ENCODE measurements around the gene BICC1.

The BICC1 gene

DNA sequence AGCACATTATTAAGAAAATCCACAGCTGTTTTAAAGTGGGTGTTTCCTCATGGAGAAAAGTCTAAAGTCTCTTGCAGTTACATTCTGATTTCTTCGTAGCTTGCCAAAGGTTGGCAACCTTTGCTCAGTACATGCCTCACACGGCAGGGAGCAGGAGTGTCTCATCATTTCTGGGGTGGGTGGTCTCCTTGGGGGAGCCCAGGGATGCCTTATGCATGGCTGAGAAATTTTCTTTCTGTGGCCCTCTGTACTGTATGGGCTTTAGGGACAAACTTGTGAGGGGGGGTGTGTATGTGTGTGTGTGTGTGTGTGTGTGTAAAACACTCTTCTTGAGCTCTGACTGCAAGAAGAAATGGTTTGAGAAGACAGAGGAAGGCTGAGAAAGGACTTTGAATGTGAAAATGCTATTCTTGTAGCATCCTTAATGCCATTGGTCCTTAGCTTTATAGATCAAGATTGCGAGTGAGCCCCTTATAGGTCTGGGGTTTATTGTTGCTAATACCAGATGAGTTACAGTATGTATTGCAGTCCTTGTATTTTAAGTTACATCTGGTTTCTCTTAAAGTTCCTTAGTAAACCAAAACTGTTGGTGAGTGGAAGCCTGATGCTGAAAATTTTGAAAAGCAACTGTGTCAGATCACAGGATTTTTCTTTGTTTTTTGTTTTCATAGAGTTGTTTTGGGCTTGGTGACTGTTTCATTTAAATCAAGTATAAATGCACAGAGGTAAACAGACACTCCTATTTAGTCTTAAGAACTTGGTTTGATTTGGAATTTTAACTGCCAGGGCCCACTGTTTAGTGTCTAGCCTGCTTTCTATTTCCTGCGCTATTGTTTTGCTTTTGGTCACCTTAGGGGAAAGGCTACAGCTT is 242.0 kb downstream of the BICC1 start:
- no peak for DNase-seq

- no peak for DNase-seq
These were observed 242.6 kb downstream of the BICC1 start for GRCh38 chr10:58755340-58755610.

GRCh38 chr10:58755677-58756076 is 243.0 kb downstream of the BICC1 start:
- no peak for DNase-seq

- no peak for DNase-seq
These were observed 243.6 kb downstream of the BICC1 start for GRCh38 chr10:58756130-58756719.

- DNase-seq: no peak
These were observed 244.8 kb downstream of the BICC1 start for GRCh38 chr10:58757352-58758065.

DNA sequence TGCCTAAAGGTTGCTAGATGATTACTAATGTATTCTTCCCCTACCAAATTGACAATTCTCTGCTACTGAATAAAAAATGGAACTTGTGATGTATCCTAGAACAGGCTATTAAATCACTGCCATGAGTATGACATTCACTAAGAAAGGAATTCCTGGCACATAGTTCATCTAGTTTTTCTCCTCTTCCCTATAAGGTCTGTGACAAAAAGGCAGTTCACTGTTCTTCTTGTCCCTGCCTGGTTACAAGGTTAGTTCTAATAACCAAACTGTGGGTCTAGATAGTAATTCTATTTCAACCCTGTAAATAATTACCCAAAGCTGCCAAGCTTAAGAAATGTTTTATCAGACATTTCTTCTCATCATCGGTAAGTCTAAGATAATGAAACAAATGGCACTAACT is 245.6 kb downstream of the BICC1 start:
- DNase-seq: no peak

DNA sequence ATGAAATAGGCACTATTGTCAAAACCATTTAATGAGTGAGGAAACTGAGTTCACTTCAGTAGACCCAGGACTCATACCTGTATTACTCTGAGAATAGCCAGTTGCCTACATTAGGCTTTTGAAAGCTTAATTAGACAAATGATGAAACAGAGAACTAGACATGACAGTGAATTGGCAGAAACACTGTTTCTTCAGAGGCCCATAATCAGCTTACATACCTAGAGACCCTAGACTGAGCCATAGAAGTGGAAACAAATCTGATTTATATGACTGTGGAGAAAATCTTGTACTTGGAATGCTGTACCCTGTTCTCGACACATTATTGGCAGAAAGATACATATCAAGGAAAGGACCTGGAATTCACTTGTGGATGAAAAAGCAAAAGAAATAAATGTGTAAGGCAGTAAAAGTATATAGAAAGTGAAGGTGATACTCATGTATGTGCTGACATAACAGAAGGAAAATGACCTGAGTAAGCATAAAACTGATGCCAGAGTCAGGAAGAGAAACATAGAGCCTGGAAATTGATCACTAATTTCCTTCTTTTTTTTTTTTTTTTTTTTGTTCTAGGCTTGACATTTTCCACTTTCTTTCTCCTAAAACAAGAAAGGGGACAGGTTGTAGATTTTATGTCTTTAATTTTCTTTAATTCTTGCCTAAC is 251.5 kb downstream of the BICC1 start:
- no peak for DNase-seq

DNA sequence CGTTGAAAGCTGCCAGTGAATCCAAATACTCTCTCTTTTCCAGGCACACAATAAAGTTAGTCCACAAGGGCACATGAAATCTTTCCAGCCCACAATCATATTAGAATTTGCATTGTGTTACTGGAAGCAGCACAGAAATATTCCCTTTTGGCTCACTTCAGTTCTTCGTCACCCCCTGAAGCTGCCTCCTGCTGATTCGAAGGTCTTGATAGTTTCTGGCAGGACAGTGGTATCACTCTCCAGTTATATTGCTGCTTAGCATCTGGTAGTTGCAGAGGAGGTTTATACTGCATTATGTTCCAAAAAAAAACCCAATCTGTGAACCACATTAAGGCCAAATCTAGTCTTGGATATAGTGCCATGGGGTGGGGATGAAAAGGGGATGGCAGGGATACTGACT is 253.2 kb downstream of the BICC1 start:
- DNase-seq: no peak

DNA sequence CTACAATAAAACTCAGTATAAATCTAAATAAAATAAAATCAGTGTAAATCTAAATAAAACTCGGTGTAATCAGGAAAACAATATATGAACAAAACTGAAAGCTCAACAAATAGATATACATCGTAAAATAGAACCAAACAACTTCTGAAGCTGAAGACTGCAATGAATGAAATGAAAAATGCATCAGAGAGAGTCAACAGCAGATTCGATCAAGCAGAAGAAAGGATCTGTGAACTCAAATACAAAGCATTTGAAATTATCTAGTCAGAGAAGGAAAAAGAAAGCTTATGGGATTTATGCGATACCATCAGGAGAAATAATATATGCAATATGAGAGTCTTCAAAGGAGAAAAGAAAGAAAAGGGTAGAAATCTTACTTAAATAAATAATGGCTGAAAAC is 255.0 kb downstream of the BICC1 start:
- no peak for DNase-seq

- no peak for DNase-seq
These were observed 259.2 kb downstream of the BICC1 start for GRCh38 chr10:58771863-58772262.

- no peak for DNase-seq
These were observed 260.1 kb downstream of the BICC1 start for GRCh38 chr10:58772758-58773157.

DNA sequence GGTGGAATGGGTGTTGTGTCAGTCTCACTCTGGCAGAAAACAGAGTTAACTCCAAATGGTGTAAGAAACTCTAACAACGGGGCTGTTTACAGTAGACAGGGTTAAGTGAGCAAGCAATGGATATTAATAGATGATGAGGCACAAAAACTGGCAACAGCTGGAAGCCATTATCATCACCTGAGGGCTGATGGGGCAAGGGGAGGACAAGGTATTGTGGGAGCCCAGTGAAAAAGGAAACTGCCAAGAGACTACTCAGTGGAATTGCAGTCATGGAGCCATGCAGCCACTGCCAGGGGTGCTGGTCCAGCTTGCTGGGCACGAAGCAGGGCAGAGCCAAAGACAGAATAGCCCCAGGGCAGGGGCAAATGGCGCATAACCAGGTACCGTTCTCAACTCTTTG is 260.7 kb downstream of the BICC1 start:
- DNase-seq: no peak

DNA sequence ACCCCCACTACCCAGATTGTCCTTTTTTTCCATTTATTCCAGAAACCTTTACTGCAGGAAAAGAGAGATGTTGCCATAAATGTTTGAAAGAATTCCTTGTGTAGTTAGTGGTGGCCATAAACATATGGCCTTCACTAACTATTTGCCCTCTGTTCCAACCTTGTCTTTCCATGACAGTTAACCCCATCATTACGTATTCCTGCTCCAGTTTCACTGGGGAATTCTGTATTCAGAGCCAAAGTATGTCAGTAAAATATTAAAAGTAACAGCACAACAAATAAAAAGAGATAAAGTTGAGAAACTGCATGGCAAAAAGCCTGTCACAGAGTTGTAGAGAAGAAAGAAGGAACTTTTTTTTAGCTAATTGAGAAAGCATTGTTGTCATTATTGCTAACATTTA is 261.3 kb downstream of the BICC1 start:
- no peak for DNase-seq

GRCh38 chr10:58775960-58776567 is 263.4 kb downstream of the BICC1 start:
- no peak for DNase-seq

DNA sequence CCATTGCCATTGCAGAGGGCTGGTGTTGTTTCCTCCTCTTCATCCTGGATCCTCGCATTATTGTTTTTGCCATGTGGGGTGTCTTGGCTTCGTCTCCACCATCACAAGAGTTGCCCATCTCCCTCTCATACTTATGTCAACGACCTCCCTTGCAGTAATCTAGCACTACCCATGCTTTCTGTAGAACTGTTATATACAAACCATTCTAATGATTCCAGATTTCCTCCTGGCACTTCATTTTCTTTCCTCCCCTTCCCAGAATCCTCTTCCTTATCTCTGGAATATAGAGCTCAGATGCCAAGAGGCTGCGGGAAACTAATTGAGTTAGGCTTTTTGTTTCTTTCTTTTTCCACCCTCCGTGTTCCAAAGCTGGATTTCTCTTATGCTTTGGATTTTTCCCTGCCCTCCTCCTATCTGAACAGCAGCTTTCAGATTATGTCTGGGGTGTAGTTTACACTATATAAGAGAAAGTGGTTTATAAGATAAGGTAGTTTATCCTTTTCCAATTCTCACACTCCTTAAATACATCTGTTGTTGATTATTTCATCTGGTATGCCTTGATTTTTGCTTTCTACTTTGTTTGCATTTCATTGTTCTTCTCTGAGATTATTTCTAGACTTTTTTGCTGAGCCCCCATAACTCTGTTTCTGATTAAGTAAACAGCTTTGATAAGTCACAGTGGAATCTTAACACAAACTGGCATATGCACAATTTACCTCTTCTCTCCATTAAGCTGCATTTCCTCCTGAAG is 264.1 kb downstream of the BICC1 start:
- no peak for DNase-seq

DNA sequence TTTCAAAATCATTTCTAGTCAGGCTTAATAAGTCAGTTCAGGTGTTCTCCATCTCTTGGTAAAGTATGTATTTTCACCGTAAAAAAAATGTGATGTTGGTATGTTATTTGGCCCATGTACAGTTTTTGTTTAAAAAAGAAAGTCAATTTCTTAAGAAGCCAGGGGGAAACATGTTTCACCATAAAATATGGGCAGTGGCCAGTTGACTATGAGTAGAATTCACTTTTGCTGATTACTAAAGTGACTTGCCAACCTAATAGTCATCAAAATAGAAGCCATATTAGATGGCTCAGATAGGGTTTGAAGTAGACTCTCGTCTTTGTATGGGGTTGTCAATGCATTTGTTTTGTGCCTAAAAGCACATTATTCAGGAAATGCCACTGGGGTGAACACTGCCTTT is 266.3 kb downstream of the BICC1 start:
- DNase-seq: no peak

GRCh38 chr10:58779594-58779993 is 266.9 kb downstream of the BICC1 start:
- no peak for DNase-seq

- no peak for DNase-seq
These were observed 267.8 kb downstream of the BICC1 start for GRCh38 chr10:58780476-58780875.

DNA sequence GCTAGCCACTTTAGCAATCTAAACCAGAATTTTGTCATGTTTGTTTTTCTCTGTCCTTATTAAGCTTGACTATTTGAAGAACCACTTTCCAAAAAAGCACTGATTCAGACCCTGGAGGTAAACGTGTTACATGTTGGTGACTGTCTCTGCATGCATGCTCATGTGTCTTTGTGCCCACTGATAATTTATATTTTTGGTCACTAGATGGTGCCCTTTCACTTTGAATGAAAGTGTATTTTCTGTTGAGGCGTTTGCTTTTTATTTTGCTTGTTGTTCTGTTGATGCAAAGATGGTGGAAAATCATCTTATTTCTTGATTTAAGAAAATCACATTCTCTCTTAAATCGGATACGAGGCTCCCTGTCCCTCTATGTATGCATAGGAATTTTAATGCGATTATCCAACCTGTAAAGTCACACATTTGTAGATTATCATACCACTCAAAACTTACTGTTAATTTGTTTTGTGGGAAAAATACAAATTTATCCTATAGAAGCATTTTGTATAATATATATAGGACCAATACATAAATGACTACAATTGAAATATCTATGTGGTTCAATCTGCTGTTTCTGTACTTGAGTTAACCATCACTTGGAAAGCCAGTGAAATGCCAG is 269.3 kb downstream of the BICC1 start:
- no peak for DNase-seq

DNA sequence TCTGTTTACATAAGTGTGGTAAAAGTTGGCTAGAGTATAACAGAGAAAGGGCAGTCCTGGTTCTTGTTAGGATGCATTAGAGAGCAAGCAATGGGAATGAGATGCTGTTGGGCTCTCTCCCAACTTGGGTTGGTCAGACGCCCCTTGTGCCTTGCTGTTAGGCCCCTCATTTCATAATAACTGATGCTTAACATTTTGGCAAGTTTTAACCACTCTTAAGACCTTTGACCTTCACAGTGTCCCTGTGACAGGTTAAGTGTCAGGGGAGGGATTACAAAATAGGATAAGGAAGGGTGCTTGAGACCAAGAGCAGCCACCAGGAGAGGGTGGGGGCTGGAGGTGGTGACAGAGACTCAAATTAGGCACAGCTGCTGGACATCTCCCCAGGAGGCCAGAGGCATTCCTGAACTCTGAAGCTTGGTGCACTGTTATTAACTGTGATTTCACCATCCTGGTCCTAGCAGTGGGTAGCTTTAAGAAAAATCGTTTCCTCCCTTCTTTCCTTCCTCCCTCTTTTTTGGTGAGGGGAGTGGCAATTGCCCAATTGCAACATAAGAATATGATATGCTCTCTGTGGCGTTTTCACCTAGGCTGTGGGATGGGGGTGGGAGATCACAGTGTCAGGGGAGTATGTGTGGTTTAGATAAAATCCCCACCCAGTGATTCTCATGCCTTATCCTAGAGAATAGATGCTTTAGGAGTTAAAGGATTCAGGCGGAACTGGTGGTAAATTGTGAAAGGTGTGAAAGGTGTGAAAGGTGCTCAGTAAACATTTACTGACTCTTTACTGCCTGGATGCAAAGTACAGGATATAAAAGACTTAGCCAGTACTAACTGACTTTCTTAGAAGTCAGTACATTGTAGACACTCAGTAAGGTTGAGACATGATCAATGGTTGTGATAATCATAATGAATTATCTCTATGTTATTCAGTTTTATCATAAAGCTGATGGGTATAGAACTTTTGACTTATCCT is 270.5 kb downstream of the BICC1 start:
- no peak for DNase-seq

DNA sequence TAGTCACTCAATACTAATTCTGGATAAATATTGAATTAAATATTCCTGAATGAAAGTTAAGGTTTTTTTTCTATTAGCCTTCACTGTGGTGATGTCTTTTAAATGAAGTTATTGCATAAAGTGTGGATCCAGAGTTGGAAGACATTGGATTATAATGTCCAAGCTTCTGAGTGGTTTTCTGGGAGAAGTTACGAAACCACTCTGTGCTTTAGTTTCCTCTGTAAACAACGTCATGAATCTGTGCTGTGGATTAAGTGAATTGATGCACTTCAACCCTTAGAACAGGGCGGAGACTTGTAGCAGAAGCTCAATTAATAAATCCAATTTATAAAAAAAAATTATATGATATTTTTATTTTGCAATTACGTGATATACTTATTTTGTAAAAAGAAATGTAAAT is 271.7 kb downstream of the BICC1 start:
- DNase-seq: no peak
